HG03108 (cell line): ENCODE results near the gene STAB1.

ENCODE experiments used
- ATAC-seq: cut with Tn5 transposase; IDR thresholded peaks from one replicate; pipeline ENCODE4 v1.9.1; 2021; ENCODE audit warnings: moderate library complexity; ENCODE audit not compliant: unreplicated experiment

The STAB1 gene

DNA sequence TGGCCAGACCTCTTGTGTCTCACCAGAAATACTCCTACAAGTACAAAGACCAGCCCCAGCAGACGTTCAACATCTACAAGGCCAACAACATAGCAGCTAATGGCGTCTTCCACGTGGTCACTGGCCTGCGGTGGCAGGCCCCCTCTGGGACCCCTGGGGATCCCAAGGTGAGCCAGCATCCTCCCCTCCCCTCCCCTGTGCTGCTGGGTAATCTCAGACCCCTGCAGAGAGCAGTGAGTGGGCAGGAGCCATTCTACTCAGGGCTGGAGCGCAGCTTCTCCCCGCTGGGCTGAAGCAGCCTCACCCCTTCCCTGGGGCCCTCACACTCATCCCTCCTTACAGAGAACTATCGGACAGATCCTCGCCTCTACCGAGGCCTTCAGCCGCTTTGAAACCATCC lies 9.8 kb downstream of the STAB1 start:
- ATAC-seq, result no peak

DNA sequence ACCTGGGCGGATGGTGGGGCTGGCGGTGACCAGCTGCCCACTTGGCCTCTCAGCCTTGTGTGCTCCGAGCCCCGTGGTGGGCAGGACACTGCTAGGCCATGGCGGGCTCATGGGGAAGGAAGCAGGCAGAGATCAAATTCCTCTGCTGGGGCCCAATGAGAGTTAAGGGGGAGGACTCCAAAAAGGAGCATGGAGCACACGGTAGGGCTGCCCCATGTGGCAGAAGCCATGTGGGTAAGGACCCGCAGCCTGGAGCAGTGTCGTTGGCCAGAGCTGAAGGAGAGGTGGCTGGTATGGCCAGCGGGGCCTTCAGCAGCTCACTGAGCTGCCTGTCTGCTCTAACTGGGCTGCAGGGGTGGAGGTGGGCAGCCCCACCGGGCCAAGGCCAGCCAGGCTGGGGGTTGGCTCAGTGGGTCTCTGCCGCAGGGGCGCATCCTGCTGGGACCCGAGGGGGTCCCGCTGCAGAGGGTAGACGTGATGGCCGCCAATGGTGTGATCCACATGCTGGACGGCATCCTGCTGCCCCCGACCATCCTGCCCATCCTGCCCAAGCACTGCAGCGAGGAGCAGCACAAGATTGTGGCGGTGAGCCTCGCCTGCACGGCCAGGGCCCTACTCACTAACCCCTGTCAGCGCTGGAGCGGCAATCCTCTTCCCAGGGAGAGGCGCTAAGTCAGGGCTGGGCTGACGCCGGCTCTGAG lies 11.3 kb downstream of the STAB1 start:
- no peak for ATAC-seq

DNA sequence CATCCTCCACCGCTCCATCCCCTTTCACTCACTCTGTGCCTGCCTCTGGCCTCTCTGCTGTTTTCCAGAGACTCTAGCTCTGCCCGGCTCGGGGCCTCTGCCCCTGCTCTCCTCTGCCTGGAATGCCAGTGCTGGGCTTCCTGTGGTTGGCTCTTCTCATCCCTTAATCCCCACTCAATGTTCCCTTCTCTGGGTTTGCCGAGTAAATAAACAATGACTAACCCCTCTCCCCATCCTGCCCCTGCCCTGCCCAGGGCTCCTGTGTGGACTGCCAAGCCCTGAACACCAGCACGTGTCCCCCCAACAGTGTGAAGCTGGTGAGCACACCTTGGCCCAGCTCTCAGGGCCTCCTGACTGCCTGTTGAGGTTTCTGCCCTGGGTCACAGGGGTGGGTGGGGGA lies 12.2 kb downstream of the STAB1 start:
- no peak for ATAC-seq

DNA sequence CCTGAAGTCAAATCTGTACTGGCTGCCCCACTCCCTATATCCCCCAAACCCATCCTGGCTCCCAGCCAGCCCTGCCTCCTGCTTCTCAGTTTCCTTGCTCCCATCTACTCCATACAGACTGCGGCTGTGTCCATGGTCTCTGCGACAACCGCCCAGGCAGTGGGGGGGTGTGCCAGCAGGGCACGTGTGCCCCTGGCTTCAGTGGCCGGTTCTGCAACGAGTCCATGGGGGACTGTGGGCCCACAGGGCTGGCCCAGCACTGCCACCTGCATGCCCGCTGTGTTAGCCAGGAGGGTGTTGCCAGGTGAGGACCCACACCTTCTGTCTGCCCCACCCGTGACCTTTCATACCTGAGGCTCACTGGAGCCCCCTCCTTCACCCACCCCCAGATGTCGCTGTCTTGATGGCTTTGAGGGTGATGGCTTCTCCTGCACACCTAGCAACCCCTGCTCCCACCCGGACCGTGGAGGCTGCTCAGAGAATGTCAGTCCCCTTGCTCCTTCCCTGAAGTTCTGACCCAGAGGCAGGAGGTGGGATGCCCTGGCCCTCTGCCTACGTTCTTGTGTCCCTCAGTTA lies 14.7 kb downstream of the STAB1 start:
- no peak for ATAC-seq

DNA sequence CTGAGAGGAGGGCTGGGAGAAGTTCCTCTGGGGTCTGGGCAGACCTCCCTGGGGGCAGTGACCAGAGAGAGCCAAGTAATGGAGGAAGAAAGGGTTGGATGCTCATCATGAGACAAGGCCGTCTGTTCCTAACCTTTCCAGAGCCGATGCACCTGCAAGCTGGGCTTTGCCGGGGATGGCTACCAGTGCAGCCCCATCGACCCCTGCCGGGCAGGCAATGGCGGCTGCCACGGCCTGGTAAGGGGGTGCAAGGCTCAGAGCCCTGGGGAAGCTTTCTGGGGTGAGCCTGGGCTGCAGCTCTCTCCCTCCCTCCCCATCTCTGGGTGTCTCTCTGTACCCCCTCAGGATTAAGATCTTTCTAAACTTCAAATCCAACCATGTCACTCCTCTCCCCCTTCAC lies 16.4 kb downstream of the STAB1 start:
- no peak for ATAC-seq

DNA sequence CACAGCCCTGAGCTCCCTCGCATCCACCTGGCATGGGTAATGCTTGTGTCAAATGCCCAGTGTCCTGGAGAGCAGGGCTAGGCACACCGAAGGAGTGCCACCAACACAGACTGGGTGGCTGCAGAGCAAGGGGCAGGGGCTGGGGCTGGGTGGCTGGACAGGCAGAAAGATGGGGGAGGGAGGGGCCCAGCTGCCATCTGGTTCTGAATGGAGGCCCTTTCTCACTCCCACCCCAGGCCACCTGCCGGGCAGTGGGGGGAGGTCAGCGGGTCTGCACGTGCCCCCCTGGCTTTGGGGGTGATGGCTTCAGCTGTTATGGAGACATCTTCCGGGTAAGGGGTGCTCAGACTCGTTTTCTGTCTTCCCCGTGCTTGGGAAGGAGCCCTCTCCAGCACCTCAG lies 17.0 kb downstream of the STAB1 start:
- ATAC-seq, result no peak

DNA sequence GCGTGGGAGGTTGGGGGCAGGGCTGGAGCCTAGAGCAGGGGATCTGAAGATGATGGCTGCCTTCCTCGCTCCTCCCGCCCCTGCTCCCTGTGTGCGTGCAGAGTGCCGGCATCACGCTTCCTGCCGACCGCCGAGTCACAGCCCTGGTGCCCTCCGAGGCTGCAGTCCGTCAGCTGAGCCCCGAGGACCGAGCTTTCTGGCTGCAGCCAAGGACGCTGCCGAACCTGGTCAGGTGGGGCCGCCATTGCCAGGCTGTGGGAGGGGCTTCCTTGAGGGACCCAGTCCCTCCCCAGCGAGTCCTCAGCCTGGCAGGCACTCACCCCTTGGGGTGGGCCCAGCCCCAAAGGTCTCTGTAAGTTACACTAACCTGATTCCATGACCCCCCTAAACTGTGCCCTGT lies 17.6 kb downstream of the STAB1 start:
- ATAC-seq, result no peak

DNA sequence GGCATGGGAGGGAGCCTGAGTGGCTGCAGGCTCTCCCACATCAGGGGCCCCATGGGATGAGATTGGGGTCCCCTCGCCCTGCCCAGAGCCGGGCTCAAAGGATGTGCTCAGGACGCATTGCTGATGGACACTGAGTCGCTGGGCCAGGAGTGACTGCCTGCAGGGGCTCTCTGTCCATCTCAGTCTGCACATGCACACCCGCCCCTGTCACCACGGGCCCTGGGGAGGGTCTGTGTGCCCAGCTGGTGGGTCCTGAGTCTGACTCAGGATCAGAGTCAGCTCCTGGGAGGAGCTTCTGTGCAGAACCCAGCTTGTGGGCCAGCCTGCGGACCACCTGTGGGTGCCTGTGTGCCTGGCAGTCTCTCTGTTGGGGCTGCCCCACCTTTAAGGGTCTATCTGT lies 18.1 kb downstream of the STAB1 start:
- ATAC-seq, result no peak

DNA sequence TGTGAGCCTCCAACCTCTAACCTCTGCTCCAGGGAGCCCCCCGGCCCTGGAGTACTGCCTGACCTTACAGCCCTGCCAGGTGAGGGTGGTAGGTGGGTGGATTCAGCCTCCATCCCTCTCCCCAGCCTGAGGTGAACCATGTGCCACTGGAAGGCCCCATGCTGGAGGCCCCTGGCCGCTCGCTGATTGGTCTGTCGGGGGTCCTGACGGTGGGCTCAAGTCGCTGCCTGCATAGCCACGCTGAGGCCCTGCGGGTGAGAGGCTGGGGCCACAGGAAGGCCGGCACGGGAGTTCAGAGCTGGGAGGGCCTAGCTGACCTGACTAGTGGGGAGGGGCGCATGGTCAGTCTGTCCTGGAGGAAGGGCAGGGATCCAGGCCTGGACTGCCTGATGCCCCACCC lies 19.4 kb downstream of the STAB1 start:
- no peak for ATAC-seq

DNA sequence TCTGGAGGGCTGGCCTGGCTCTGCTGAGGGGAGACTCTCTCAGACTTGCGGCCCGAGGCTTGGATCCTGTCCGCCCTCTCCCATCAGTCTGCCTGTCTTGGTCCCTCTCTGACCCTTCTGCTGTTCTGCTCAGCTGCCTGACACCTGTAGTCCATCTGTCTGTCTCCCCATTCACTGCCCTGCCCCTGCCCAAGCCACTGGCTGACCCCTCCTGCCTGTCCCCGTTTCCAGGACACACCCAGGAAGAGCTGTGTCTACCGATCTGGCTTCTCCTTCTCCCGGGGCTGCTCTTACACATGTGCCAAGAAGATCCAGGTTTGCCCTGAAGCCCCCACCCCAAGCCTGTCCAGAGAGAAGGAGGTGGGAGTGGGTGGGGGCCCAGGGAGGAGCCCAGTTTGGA lies 20.1 kb downstream of the STAB1 start:
- no peak for ATAC-seq

DNA sequence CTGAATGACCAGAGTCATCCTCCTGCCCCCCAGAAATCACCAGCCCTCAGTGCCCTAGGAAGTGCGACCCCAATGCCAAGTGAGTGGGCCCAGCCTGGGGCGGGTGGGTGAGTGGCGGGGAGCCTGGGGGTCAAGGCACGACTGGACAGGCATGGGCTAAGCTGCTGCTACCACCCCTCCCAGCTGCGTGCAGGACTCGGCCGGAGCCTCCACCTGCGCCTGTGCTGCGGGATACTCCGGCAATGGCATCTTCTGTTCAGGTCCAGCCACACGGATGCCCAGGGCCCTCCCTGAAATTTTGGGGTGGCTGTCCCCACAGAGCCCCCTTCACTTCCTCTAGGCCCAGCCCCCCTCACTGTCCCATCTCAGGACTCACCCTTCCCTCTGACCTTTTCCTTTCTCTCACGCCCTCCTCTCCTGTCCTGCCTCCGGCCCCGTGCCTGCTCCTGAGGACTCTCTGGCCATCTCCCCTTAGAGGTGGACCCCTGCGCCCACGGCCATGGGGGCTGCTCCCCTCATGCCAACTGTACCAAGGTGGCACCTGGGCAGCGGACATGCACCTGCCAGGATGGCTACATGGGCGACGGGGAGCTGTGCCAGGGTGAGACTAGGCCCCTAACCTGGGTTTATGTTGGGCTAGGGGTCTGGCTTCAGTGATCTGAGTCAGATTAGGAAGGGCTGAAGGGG lies 21.5 kb downstream of the STAB1 start:
- no peak for ATAC-seq

DNA sequence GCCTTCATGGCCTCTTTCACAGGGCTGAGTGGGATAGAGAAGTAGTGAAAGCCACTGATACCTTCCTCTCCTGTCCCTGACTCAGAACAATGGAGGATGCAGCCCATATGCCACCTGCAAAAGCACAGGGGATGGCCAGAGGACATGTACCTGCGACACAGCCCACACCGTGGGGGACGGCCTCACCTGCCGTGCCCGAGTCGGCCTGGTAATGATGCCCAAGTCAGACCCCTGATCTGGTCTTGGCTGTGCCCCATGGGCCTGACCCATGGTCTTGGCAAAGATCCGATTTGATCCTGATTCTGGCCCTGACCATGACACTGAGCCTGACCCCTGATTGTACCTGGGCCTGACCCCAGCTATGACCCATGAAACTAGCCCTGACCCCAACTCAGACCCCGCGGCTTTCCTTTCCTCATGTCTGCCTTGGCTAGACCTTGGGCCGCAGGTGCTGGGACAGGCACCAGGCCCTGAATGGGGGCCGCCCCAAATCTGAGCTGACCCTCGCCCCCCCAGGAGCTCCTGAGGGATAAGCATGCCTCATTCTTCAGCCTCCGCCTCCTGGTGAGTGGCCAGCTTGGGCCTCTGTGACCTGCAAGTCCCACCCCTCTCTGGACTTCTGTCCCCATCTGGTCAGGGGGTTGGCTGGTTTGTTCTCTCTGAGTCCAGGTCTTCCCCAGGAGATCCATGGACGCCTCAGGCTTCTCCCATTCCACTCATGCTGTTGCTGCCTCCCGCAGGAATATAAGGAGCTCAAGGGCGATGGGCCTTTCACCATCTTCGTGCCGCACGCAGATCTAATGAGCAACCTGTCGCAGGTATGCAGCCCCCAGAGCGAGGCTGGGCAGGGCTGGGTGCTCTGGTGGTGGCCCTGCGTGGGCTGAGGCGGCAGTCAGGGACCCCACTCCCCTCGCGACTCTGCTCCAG lies 22.9 kb downstream of the STAB1 start:
- ATAC-seq, result no peak

DNA sequence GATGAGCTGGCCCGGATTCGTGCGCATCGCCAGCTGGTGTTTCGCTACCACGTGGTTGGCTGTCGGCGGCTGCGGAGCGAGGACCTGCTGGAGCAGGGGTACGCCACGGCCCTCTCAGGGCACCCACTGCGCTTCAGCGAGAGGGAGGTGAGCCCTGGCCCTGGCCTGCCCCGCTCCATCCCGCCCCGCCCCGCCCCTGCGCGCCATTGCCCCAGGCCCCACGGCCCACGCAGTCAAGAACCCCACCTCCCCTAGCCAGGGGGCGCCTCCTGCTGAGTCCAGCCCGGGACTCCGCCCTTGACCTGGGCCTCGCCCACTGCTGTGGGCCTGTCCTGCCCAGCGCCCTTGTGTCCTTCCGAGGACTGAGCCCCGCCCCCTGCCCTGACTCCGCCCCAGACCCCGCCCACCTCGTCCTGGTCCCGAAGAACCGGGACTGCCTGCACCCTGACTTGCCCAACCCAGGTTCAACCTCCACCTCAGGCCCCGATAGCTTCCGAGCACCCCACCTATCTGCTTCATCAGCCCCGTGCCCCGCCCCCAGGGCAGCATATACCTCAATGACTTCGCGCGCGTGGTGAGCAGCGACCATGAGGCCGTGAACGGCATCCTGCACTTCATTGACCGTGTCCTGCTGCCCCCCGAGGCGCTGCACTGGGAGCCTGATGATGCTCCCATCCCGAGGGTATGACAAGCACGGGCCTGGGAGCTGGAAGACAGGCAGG lies 23.7 kb downstream of the STAB1 start:
- no peak for ATAC-seq

DNA sequence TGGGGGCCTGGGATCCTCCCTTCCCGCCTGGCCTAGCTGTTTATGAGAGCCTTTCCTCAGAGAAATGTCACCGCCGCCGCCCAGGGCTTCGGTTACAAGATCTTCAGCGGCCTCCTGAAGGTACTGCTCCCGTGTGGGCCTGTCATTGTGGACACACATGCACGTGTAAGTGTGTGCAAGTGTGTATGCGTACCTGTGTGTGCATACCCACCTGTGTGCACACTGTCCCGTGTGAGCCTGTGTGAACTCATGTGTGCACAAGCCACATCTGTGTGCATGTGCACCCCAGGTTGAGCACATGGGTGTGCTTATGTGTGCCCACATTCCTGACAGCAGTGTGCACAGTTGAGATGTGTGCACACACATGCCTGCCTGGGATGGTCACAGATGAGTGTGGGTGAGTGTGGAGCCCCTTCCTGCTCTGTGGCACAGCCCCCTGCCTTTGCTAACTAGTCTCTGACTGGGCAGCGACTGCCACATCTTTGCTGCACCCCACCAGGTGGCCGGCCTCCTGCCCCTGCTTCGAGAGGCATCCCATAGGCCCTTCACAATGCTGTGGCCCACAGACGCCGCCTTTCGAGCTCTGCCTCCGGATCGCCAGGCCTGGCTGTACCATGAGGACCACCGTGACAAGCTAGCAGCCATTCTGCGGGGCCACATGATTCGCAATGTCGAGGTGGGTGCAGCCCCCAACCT lies 24.5 kb downstream of the STAB1 start:
- no peak for ATAC-seq

DNA sequence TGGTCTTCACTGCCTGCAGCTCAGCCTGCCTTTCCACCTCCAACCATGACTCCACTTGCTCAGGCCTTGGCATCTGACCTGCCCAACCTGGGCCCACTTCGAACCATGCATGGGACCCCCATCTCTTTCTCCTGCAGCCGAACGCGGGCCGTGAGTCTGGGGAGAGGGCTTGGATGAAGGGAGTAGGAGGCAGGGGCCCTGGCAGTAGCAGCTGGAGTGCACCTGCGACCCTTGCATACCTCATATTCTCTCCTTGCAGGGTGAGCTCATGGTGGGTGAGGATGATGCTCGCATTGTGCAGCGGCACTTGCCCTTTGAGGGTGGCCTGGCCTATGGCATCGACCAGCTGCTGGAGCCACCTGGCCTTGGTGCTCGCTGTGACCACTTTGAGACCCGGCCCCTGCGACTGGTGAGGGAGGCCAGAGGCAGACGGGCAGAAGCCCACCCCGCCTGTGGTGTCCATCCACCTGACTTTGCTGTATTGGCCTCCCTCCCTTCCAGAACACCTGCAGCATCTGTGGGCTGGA lies 25.1 kb downstream of the STAB1 start:
- ATAC-seq, result no peak

DNA sequence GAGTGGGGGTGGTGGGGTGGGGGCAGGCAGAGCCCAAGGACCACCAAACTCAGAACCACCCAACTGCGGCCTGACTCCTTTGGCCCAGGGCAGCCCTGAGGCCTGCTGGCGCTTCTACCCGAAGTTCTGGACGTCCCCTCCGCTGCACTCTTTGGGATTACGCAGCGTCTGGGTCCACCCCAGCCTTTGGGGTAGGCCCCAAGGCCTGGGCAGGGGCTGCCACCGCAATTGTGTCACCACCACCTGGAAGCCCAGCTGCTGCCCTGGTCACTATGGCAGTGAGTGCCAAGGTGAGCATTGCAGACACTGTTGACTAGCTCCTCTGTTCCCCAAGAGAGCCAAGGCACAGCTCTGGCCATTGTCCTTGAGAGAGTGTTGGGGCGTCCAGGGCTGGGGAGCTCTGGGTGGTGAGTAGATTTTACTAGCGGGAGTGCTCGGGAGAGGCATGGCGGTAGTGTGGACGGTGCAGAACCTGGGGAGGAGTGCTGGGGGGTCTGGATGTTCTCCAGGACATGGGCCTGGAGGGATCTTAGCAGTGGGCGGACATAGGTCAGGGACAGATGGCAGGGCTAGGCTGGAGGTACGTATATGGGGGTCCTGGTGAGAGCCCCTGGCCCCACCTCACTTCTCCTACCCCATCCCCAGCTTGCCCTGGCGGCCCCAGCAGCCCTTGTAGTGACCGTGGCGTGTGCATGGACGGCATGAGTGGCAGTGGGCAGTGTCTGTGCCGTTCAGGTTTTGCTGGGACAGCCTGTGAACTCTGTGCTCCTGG lies 25.8 kb downstream of the STAB1 start:
- ATAC-seq, result no peak

DNA sequence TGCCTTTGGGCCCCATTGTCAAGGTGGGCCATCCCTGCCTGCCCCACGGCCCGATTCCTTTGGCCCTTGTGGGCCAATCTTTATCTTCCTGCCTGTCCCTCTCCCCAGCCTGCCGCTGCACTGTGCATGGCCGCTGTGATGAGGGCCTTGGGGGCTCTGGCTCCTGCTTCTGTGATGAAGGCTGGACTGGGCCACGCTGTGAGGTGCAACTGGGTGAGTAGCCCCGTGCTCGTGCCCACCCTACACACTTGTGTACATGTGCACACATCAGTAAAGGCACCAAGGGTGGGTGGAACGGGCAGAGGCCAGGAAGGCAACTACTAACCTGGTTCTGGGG lies 26.3 kb downstream of the STAB1 start:
- no peak for ATAC-seq

DNA sequence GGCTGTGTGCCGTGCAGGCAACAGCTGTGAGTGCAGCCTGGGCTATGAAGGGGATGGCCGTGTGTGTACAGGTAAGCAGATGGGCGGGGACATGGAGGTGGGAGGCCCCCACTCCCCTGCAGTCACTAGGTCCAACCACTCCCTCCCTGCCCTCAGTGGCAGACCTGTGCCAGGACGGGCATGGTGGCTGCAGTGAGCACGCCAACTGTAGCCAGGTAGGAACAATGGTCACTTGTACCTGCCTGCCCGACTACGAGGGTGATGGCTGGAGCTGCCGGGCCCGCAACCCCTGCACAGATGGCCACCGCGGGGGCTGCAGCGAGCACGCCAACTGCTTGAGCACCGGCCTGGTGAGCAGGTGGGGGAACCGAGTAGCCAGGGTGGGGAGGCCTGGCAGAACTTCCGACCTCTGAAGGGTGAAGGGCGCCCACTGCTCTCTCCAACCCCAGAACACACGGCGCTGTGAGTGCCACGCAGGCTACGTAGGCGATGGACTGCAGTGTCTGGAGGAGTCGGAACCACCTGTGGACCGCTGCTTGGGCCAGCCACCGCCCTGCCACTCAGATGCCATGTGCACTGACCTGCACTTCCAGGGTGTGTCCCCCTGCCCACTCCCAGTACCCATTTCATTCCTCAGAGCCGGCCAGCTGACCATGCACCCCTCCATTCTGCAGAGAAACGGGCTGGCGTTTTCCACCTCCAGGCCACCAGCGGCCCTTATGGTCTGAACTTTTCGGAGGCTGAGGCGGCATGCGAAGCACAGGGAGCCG lies 26.9 kb downstream of the STAB1 start:
- ATAC-seq, result no peak
